ENCODE results near the gene C22orf23.

DNA sequence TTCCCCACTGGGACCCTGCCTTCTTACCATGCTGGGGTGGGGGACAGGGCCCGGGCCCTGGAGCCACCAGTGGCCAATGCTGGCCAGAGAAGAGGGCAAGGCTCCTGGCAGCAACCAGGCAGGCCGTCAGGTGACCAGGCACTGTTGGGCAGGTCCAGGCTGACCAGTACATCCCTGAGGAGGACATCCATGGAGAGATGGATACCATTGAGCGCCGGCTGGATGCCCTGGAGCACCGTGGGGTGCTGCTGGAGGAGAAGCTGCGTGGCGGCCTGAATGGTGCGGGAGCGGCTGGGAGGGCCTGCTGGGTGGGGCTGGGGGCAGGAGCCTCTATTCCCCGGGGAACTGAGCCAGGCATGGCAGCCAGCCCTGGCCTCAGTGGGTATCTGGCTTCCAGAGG, 21.0 kb downstream of the C22orf23 start:
- no peak for TF ChIP-seq EP300 (IDR thresholded peaks at IDR 0.05)
- TF ChIP-seq, protein P1, sequence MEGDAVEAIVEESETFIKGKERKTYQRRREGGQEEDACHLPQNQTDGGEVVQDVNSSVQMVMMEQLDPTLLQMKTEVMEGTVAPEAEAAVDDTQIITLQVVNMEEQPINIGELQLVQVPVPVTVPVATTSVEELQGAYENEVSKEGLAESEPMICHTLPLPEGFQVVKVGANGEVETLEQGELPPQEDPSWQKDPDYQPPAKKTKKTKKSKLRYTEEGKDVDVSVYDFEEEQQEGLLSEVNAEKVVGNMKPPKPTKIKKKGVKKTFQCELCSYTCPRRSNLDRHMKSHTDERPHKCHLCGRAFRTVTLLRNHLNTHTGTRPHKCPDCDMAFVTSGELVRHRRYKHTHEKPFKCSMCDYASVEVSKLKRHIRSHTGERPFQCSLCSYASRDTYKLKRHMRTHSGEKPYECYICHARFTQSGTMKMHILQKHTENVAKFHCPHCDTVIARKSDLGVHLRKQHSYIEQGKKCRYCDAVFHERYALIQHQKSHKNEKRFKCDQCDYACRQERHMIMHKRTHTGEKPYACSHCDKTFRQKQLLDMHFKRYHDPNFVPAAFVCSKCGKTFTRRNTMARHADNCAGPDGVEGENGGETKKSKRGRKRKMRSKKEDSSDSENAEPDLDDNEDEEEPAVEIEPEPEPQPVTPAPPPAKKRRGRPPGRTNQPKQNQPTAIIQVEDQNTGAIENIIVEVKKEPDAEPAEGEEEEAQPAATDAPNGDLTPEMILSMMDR (IDR thresholded peaks at IDR 0.05): no peak
